Bone marrow (tissue), 2 donors: Measurements from ENCODE around the gene C16orf95.
A peak's percentile ranks its signal among the peaks of the same experiment; 100 is the strongest.
"Not testable (repeated sequence)": the region's sequence is repeated elsewhere in the genome, so short reads cannot be mapped to it uniquely, and the experiment has no call there.

ENCODE experiments used
- DNase-seq, 2 donors: peaks; one replicate each; lab custom pipeline; 2025; lab: John Stamatoyannopoulos, UW

The C16orf95 gene

DNA sequence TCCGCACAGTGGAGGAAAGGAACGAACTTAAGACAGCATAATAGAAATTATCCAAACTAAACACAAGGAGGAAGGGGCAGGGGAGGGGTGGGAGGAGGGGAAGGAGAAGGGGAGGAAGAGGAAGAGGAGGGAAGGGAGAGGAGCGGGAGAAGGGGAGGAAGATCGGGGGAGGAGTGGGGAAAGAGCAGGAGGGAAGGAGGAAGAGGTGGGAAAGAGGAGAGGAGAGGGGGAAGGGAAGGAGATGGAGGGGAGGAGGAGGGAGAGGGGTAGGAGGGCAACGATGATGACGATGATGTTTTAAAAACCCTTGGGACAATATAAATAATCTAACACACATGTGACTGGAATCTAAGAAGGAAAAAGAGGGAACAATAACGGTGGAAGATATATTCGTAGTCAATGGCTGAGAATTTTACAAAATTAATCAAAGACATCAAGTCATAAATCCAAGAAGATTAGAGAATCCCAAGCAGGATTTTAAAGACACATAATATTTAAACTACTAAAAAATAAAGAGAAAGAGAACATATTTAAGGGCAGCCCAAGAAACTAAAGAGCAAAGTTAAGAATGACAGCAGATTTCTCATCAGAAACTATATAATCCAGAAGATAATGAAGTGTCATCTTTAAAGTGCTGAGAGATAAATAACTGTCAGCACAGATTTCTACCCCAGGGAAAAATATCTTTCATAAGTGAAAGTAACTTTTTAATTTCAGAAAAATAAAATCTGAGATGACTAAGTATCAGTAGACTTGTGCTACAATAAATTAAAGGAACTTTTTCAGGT is 30.2 kb downstream of the C16orf95 start:
- DNase-seq, result no peak

DNA sequence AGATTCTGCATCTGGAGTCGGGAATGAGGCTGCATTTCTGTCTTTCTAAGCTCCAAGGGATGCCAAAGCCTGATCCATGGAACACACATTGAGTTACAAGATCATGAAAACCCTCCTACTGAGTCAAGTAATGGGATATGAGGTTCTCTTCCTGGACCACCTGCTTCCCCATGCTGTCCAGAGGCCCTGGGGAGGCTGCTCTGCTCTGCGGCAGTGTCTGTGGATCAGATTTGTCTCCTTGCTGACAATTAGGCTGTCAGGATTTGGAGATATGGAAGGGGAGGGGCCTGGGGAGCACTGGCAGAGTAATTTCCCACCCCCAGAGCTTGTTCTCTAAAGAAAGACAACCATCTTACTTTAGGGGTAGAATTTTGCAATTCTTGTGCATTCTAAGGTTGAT is 33.0 kb downstream of the C16orf95 start:
- no peak for DNase-seq

DNA sequence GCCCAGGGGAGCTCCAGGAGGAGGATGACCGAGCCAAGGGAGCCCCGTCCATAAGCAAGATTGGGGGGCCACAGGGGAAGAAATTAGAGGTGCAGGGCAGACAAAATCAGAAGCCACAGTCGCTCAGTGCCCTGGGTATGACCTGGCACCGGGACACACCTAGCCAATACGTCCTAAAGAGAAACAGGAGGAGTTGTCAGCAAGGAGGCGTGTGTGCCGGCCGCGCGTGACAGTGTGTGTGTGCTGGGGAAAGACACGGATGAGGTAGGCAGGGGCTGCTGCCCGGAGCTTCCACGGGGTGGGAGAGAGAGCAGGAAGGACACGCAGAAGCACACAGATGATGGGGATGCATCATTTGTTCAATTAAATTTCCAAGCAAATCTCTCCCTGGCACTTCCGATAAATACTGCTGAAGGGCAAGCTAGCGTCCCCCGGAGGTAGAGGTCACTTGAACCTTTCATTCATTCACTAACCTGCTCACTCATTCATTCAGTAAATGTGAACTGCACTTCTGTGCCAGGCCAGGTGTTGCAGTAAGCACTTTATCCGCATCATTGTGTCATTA is 38.0 kb downstream of the C16orf95 start:
- DNase-seq, result no peak

DNA sequence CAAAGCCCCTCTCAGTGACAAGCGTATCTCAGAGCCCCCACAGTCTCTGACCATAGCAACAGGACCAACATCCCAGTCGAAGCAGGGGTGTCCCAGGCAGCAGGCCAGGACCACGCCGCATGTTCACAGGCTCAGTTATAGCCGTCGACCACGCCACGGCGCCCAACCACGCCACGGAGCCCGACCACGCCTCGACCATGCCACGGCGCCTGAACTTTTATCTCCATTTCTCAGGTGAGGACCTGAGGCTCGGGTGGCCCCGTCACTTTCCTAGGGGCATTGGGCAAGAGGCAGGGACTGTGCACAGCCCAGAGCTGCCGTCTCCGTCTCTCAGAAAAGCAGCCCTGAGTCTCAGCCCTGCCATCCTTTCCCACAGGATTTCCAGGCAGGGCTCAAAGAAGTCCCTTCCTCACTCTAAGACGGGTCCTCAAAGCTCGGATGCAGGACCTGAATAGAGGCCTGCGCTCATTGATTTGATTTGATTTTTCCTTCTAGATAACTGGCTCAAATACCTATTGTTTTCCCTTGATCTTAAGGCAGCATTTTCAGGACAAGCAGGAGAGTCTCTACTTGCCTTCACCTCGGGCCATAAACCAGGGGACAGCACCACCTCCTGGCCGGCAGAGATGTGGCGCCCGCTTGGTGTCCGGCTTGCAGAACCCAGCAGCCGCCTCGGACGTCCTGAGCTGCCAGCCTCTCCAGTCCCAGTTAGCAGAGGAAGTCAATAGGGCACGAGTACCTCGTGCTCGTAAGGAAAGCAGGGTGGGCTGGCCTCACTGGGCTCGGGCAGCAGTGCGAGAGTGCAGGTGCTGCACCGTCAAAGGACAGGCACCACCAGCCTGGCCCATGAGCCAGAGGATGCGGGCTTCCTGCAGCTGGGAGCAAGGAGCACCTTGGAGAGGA is 38.8 kb downstream of the C16orf95 start:
- DNase-seq, result peak; percentile 2 to 7

DNA sequence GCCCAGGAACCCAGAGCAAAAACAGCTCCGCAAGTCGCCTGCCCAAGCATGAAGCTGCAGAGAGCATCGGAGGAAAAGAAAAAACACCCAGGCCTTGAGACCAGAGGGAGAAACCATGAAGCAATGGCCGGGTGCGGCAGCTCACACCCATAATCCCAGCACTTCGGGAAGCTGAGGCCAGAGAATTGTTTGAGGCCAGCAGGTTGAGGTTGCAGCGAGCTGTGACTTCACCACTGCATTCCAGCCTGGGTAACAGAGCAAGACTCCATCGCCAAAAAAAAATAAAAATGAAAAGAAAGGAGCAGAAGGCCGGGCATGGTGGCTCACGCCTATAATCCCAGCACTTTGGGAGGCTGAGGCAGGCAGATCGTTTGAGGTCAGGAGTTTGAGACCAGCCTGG is 40.3 kb downstream of the C16orf95 start:
- no peak for DNase-seq

DNA sequence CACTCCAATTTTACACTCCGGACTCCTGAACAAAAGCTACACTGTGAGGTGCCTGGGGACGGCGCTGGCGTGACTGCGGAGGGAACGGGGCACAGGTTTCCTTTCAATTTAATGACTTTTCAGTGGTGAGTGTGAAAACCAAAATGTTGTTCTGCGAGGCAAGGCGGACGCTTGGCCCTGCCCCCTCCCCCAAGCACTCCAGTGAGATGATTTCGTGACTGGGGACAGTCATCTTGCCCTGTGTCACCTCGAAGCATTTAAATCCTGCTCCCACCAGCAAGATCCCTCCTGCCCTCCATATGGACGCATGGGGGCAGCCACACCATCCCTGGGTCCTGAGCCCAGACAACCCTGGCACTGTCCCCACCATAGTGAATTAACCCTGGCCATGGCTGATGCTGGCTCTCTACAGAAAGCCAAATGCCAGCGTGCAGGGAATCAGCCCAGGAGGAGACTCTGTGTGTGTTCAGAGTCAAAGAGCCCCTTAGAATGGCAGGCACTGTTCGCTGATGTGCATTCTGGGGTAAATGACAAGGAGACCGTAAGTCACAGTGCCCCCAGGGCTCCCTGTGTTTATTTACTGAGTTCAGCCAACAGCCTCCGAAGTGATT is 41.0 kb downstream of the C16orf95 start:
- DNase-seq, result no peak

DNA sequence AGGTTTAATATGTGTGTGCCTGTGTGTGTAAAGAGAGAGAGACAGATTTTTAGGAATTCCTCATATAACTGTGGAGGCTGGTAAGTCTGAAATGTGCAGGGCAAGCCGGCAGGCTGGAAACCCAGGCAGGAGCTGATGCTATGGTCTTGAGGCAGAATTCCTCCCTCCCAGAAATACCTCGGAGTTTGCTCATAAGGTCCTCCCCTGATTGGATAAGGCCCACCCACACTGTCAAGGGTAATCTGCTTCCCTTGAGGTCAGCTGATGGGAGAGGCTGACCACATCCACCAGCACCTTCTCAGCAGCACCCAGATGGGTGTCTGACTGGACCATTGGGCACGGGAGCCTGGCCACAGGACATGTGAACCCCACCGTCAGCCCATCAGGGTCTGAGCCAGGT is 42.4 kb downstream of the C16orf95 start:
- no peak for DNase-seq

DNA sequence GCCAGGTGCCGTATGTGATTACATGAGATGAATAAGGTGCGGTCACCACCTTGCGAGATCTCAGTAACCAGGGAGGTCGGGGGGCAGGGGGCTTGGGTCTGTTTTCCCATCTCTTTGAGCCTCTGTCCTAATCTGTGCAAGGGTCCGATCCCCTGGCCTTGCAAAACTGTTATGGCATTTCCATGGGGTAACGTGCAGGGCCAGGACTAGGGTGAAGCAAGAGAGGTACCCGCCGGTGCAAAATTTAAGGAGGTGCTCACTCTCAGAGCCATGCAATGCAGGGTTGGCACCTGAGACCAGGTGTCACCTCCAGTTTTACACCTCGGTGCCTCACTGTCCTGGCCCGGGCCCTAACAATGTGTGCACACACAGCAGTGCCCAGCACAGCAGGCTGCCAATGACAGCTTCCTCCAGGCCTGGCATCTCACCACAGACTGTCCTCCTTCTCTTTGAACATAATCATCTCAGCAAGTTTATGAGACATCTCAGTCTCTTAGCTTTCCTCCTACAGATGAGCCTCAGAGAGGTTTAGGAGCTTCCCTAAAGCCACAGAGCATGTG is 43.6 kb downstream of the C16orf95 start:
- DNase-seq, result no peak

DNA sequence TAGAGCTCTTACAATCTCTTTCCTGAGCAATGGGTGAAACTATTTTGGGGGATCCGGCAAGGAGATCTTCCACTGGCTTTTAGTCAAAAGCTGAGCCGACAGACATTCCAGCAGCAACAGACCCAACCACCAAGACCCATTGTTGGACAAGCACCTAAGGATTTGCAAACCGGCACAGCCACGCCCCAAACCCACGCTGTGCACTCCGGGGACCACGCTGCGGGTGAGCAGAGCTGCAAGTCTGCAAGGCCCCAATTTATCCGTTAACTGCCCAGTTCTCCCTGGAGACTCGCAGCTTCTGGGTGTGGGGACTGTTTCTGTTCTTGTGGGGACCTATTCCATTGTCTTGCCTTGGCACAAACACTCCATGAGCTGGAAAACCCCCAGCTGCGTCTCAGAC is 45.9 kb downstream of the C16orf95 start:
- no peak for DNase-seq

DNA sequence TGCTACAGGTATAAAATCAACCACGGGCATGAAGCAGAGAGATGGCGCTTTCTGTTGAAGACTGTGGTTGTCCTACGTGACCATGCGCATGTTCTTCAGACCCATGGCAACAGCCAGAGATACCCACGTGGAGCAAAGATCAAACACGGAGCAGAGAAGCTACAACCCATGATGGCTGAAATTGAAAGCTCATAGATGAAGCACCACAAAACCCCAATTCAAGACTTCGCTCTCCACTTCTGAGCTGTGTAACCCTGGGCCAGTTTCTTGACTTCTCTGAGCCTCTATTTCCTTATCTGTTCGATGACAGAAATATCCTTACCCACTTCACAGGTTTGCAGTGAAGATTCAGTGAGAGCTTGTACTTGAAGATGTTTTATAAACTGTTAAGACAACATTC is 49.6 kb downstream of the C16orf95 start:
- DNase-seq, result no peak

DNA sequence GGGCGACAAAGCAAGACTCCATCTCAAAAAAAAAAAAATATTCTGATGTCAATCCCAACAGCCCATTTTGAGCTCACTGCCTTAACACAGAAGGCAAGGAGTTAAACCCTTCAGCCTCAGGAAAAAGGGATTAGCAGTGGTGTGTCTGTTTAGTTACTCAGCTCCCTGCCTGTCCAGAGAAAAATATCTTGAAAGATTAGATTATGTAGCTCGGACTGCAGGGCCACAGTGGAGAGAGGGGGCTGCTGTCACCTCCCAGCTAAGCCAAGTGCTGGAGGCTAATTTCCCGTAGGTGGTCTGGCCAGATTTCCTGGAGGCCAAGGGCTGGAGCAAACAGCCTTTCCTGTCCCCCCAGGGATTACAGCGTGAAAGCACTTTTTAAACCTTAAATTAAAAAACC is 50.3 kb downstream of the C16orf95 start:
- no peak for DNase-seq

DNA sequence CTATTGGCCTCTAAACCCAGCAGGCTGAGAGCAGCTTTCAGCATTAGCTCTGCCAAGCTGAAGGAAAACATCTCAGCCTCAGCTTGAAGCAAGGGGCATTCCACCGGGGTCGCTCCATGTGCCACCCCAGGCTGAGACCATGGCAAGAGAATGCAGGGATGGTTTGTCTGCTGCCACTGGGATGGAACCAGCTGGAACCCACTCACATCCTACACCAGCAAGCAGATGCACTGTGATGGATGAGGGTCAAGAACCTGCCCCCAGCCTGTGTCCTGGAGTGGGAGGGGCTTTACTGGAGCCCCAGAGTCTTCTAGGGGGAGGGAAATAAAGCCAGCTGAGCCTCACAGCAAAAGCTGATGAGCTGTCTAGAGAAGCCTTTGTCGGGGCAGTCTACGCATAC is 51.9 kb downstream of the C16orf95 start:
- DNase-seq, result no peak

DNA sequence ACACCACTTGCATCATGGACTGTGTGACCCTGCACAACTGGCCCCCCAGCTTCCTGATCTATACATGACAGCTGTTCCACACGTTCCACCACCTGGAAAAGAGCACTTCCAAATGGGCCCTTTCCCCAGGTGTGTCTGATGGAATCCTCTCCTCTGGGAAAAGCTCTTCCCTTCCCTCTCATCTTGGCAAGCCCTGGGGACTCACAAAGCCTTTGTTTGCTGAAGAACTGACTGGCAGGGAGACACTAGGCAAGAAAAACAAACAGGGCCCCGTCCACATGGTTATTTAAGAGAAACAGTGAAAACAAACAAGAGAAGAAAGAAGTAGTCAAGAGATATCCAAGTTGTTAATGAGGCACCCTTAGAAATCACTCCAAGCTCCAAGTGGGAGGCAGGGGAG is 52.6 kb downstream of the C16orf95 start:
- no peak for DNase-seq

DNA sequence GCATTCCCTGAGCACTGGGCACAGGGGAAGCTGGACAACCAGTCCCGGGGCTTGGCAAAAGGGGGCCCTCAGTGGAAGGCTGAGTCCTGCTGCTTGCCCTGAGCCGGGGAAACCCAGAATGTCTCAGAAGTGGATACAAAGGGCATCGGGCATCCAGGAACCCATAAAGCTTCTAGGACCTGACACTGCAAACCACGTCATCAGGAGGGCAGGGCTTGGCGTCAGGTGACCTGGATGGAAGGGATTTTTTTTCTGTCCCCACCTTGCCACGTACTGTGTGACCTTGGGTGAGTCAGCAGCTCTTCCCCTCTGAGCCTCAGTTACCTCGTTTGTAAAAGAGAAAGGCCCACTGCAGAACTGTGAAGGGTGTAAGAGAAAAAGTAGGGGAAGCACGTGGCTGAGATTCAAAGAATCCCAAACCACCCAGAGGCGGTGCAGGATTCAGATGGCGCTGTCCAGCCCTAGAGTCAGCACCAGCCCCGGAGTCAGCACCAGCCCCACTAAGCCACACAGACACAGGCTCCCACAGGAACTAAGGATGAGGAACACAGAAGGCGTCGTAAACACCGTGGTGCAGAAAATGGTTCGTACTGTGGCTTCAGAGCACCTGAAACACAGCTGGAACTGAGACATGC is 53.7 kb downstream of the C16orf95 start:
- no peak for DNase-seq

DNA sequence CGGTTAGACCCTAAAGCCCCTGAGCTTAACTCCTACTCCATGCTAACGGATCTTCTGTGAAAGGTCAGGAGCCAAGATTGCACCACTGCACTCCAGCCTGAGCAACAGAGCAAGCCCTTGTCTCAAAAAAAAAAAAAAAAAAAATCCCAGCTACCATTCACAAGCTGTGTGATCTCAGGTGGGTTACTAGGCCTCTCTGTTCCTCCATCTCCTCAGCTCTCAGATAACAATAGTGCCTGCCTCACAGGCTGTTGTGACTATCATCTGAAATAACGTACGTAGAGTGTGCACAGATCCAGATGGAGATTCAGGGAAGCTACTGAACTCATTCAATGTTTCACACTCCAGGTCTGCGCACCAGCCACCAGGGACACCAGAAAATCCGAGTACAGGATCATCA is 57.8 kb downstream of the C16orf95 start:
- DNase-seq, result no peak

DNA sequence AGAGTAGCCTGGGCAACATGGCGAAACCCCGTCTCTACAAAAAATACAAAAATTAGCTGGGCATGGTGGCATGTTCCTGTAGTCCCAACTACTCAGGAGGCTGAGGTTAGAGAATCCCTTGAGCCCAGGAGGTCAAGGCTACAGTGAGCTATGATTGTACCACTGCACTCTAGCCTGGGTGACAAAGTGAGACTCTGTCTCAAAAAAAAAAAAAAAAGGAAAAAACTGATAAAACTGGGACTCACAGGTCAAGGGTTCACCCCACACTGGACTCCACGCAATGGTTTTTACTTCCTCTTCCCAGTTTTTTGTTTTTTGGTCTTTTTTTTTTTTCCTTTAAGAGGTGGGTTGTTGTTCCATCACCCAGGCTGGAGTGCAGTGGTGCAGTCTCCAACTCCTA is 58.5 kb downstream of the C16orf95 start:
- DNase-seq, result not testable (repeated sequence)

DNA sequence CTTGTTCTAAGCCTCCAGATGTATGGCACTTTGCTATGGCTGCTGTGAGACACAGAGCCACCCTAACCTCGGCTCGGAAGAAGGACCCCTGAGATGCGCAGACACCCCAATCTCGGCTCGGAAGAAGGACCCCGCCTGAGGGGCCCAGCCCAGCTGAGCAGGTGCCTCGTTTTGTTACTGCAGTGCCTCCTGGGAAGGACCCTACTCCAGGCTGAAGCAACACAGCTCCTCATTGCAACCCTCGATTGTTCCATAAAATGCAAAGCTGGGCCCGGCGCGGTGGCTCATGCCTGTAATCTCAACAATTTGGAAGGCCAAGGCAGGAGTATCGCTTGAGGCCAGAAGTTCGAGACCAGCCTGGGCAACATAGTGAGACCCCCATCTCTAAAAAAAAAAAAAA is 61.3 kb downstream of the C16orf95 start:
- no peak for DNase-seq

DNA sequence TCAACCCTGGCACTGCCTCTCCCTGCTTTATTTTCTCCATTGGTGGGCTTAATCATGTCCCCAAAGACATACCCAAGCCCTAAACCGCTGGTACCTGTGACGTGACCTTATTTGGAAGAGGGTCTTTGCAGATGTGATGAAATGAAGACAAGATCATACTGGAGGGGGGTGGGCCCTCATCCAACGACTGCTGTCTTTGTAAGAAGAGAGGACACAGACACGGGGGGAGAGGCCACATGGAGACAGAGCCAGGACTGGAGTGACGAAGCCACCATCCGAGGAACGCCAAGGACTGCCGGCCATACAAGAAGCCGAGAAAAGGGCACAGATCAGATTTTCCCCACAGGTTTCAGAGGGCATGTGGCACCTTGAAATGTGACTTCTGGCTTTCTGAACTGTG is 62.5 kb downstream of the C16orf95 start:
- DNase-seq, result no peak

DNA sequence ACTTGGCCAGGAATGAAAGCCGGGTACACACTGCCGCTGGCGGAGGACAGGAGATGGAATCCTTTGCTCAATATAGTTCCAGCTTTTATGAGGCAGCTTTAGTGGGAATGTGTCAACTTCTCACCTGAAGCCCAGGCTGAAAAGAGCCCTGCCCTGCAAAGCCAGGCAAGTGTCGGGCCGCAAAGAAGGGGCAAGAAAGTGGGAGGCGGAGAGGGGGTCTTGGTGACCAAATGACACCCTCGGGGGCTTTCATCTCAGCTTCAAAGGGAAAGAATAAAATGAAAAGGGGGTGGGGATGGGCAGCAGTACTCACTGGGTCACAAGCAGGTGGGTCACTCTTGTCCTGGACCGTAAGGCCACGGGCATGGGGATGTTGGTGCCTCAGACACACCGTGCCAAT is 62.9 kb downstream of the C16orf95 start:
- no peak for DNase-seq

DNA sequence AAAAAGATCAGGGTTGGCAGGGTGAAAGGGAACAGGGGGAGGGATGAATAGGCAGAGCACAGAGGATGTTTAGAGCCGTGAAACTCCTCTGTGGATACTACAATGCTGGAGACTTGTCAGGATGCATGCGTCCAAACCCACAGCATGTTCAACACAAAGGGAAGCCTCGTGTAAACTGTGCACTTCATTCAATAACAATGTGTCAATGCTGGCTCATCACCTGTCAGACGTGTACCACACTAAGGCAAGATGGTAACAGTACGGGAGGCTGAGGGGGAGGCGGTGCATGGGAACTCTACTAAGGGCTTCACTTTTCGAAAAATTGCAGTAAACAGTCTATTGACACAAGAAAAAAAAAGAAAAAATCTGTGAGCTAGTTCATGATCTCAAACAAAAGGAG is 63.7 kb downstream of the C16orf95 start:
- no peak for DNase-seq
